H1 (cell line): ENCODE data around the gene SH3BP2. TPM values are rescaled to one million over a fixed set of nuclear protein-coding genes. Genes with fewer than 3 reads are reported as not detected.
A peak's percentile ranks its signal among the peaks of the same experiment; 100 is the strongest.

ENCODE experiments used
- CTCF ChIA-PET: fragments of 300-600 bp; sonication (Branson Sonifier 250); formaldehyde crosslinking; loops from one replicate; lab custom pipeline; 2021; ENCODE audit not compliant: partially characterized antibody; lab: Charles Lee
- POLR2A ChIA-PET: fragments of 300-600 bp; sonication (Branson Sonifier 250); formaldehyde crosslinking; loops from one replicate; lab custom pipeline; 2021; ENCODE audit warnings: inconsistent platforms; ENCODE audit not compliant: partially characterized antibody; lab: Charles Lee
- DNase-seq, 2 experiments: peaks; one replicate each; pipeline versions ENCODE4 v3.0.0 to v3.0.0-alpha.2; 2010 to 2022; ENCODE audit warnings: low spot score in 2 of 2, low read depth in 1 of 2, mixed read lengths in 1 of 2
- FAIRE-seq: peaks from 2 replicates; lab custom pipeline; 2011; peaks lifted over from hg19 to GRCh38; lab: Jason Lieb, UNC
- H2AFZ ChIP-seq: 2 replicates; pipeline ENCODE4 v1.8.1; 2012; ENCODE audit warnings: low read length, inconsistent platforms
- H2AK5ac ChIP-seq: 2 replicates; pipeline ENCODE4 v1.6.1; 2013; ENCODE audit warnings: low read depth, low read length
- H2BK120ac ChIP-seq: replicated peaks from 2 replicates; pipeline ENCODE3; 2013; ENCODE audit warnings: low read depth, low read length, inconsistent platforms
- H2BK12ac ChIP-seq: 2 replicates; pipeline ENCODE4 v1.6.1; 2013; ENCODE audit warnings: low read depth, low read length
- H2BK15ac ChIP-seq: 2 replicates; pipeline ENCODE4 v1.6.1; 2013; ENCODE audit warnings: low read length
- H2BK20ac ChIP-seq: 2 replicates; pipeline ENCODE4 v1.6.1; 2013; ENCODE audit warnings: low read length
- H2BK5ac ChIP-seq: 2 replicates; pipeline ENCODE4 v1.6.1; 2013; ENCODE audit warnings: low read depth, low read length
- H3K14ac ChIP-seq: 2 replicates; pipeline ENCODE4 v1.6.1; 2013; ENCODE audit warnings: inconsistent platforms; ENCODE audit not compliant: insufficient read length
- H3K18ac ChIP-seq: 2 replicates; pipeline ENCODE4 v1.6.1; 2013; ENCODE audit warnings: low read length; ENCODE audit errors: extremely low read depth
- H3K23ac ChIP-seq: 2 replicates; pipeline ENCODE4 v1.6.1; 2013; ENCODE audit warnings: inconsistent platforms; ENCODE audit not compliant: insufficient read length
- H3K23me2 ChIP-seq: 2 replicates; pipeline ENCODE4 v1.6.1; 2013; ENCODE audit warnings: low read depth, low read length
- H3K27ac ChIP-seq: 2 replicates; pipeline ENCODE4 v1.6.1; 2011; ENCODE audit warnings: low read depth, low read length, inconsistent platforms
- H3K27me3 ChIP-seq, 4 experiments: replicated peaks in 1 of 4; 1 replicate in 1 of 4; 2 replicates in 3 of 4; pipeline versions ENCODE4 v1.6.1 to v1.8.1; 2011 to 2013; ENCODE audit warnings: low read length in 3 of 4, mild to moderate bottlenecking in 3 of 4, inconsistent platforms in 2 of 4, mixed read lengths in 2 of 4, moderate library complexity in 1 of 4; ENCODE audit not compliant: control insufficient read depth in 3 of 4, insufficient read depth in 3 of 4; ENCODE audit errors: extremely low read depth in 1 of 4
- H3K36me3 ChIP-seq, 4 experiments: 2 replicates each; pipeline versions ENCODE4 v1.6.1 to v1.8.1; 2011 to 2013; ENCODE audit warnings: mild to moderate bottlenecking in 4 of 4, low read length in 3 of 4, moderate library complexity in 2 of 4, control low read depth in 1 of 4, inconsistent platforms in 1 of 4; ENCODE audit not compliant: insufficient read depth in 4 of 4, control insufficient read depth in 2 of 4
- H3K4ac ChIP-seq: replicated peaks from 2 replicates; pipeline ENCODE3; 2013; ENCODE audit warnings: low read length, low read depth, mixed read lengths, inconsistent platforms; ENCODE audit not compliant: insufficient read length
- H3K4me1 ChIP-seq, 4 experiments: replicated peaks in 1 of 4; 1 replicate in 1 of 4; 2 replicates in 3 of 4; pipeline versions ENCODE4 v1.6.1 to v1.8.1; 2011 to 2013; ENCODE audit warnings: low read length in 3 of 4, inconsistent platforms in 2 of 4, mixed read lengths in 1 of 4; ENCODE audit not compliant: insufficient read depth in 4 of 4, control insufficient read depth in 3 of 4
- H3K4me2 ChIP-seq, 2 experiments: 2 replicates each; pipeline versions ENCODE4 v1.6.1 to v1.8.1; 2011 to 2013; ENCODE audit warnings: low read depth in 2 of 2, low read length in 2 of 2, control low read depth in 1 of 2, inconsistent platforms in 1 of 2, mild to moderate bottlenecking in 1 of 2; ENCODE audit not compliant: insufficient read depth in 1 of 2
- H3K4me3 ChIP-seq, 4 experiments: fragments of 200-600, 300-600 bp in 1 of 4; sonication (generic), shearing (Covaris generic), sonication (Bioruptor Twin) in 1 of 4; 2 replicates each; pipeline versions ENCODE4 v1.5.1 to v1.8.1; 2011 to 2016; ENCODE audit warnings: low read length in 4 of 4, low read depth in 3 of 4, control low read depth in 2 of 4, inconsistent platforms in 2 of 4, mild to moderate bottlenecking in 2 of 4, mixed read lengths in 1 of 4, moderate library complexity in 1 of 4; ENCODE audit not compliant: insufficient read depth in 2 of 4; ENCODE audit errors: extremely low read depth in 1 of 4
- H3K56ac ChIP-seq: replicated peaks from 2 replicates; pipeline ENCODE3; 2013; ENCODE audit warnings: low read depth, mild to moderate bottlenecking, mixed read lengths, low read length, inconsistent platforms; ENCODE audit not compliant: insufficient read length
- H3K79me1 ChIP-seq: 2 replicates; pipeline ENCODE4 v1.6.1; 2013; ENCODE audit warnings: low read depth, low read length, control low read depth
- H3K79me2 ChIP-seq, 2 experiments: 2 replicates each; pipeline versions ENCODE4 v1.6.1 to v1.8.1; 2012 to 2013; ENCODE audit warnings: low read length in 2 of 2, mild to moderate bottlenecking in 2 of 2, inconsistent platforms in 1 of 2; ENCODE audit not compliant: insufficient read depth in 2 of 2, control insufficient read depth in 1 of 2
- H3K9ac ChIP-seq, 4 experiments: replicated peaks in 1 of 4; 1 replicate in 1 of 4; 2 replicates in 3 of 4; pipeline versions ENCODE4 v1.6.1 to v1.8.1; 2011 to 2013; ENCODE audit warnings: low read depth in 3 of 4, low read length in 3 of 4, control low read depth in 2 of 4, mild to moderate bottlenecking in 2 of 4, moderate library complexity in 2 of 4, inconsistent platforms in 1 of 4; ENCODE audit errors: extremely low read depth in 1 of 4
- H3K9me3 ChIP-seq, 2 experiments: 2 replicates each; pipeline versions ENCODE4 v1.6.1 to v1.8.1; 2012 to 2013; ENCODE audit warnings: mild to moderate bottlenecking in 2 of 2, moderate library complexity in 2 of 2, control low read depth in 1 of 2, inconsistent platforms in 1 of 2, low read depth in 1 of 2, low read length in 1 of 2, mixed read lengths in 1 of 2; ENCODE audit not compliant: insufficient read depth in 2 of 2
- H4K20me1 ChIP-seq, 2 experiments: replicated peaks in 1 of 2; 2 replicates each; pipeline versions ENCODE3 to v1.8.1; 2011 to 2013; ENCODE audit warnings: inconsistent platforms in 2 of 2, low read length in 2 of 2, mild to moderate bottlenecking in 1 of 2; ENCODE audit not compliant: insufficient read depth in 2 of 2, control insufficient read depth in 1 of 2
- H4K5ac ChIP-seq: 2 replicates; pipeline ENCODE4 v1.6.1; 2013; ENCODE audit warnings: low read length, low read depth, mixed read lengths, inconsistent platforms; ENCODE audit not compliant: insufficient read length
- H4K8ac ChIP-seq: 2 replicates; pipeline ENCODE4 v1.8.0; 2013; ENCODE audit warnings: mild to moderate bottlenecking, moderate library complexity, low read length, inconsistent platforms; ENCODE audit not compliant: insufficient read depth; ENCODE audit errors: extremely low read depth
- H4K91ac ChIP-seq: replicated peaks from 2 replicates; pipeline ENCODE3; 2013; ENCODE audit warnings: low read length, mixed read lengths, inconsistent platforms; ENCODE audit not compliant: insufficient read length
- BACH1 ChIP-seq: IDR thresholded peaks from 2 replicates; pipeline ENCODE4 v1.6.1; 2012; ENCODE audit warnings: low read length, improper control_type of control experiment
- EGR1 ChIP-seq: IDR thresholded peaks from 2 replicates; pipeline ENCODE4 v1.6.1; 2011; ENCODE audit warnings: low read depth, low read length, borderline replicate concordance
- EP300 ChIP-seq, 2 experiments: IDR thresholded peaks; 1 replicate in 1 of 2; 2 replicates in 1 of 2; pipeline ENCODE4 v1.6.1; 2011 to 2012; ENCODE audit warnings: low read depth in 2 of 2, low read length in 2 of 2, mild to moderate bottlenecking in 2 of 2, borderline replicate concordance in 1 of 2, inconsistent platforms in 1 of 2, moderate library complexity in 1 of 2
- HDAC6 ChIP-seq: IDR thresholded peaks from one replicate; pipeline ENCODE4 v1.7.1; 2012; ENCODE audit warnings: low read depth, mild to moderate bottlenecking, inconsistent platforms, low read length, moderate library complexity
- KDM1A ChIP-seq: fragments of 200-600, 300-600 bp; sonication (generic); IDR thresholded peaks from 2 replicates; pipeline ENCODE4 v1.7.1; 2016; ENCODE audit warnings: mild to moderate bottlenecking, low read length, borderline replicate concordance
- PHF8 ChIP-seq: fragments of 200-600 bp; sonication (generic); conservative IDR thresholded peaks from 2 replicates; pipeline ENCODE4 v1.7.1; 2012; ENCODE audit warnings: low read depth, mild to moderate bottlenecking, inconsistent platforms, low read length, moderate library complexity
- SIX5 ChIP-seq: IDR thresholded peaks from 2 replicates; pipeline ENCODE4 v1.6.1; 2011; ENCODE audit warnings: mild to moderate bottlenecking, low read depth, low read length
- SP2 ChIP-seq: IDR thresholded peaks from 2 replicates; pipeline ENCODE4 v1.6.1; 2012; ENCODE audit warnings: mild to moderate bottlenecking, low read length, inconsistent platforms
- SUZ12 ChIP-seq: fragments of 200-600 bp; sonication (generic); IDR thresholded peaks from 2 replicates; pipeline ENCODE4 v1.6.1; 2012; ENCODE audit warnings: mild to moderate bottlenecking, inconsistent platforms, low read length, moderate library complexity, mixed read lengths
- WGBS, 2 experiments: shearing (Covaris generic) in 1 of 2; methylation state at CpG; one replicate each; pipeline versions ENCODE4 v1.1.6 to v1.1.7; 2013 to 2015; ENCODE audit warnings: low lambda C conversion rate in 2 of 2, mixed read lengths in 2 of 2, inconsistent platforms in 1 of 2, low coverage in 1 of 2, missing lambda C conversion rate in 1 of 2; ENCODE audit not compliant: insufficient replicate concordance in 2 of 2, insufficient coverage in 1 of 2, insufficient read length in 1 of 2; ENCODE audit errors: extremely low coverage in 1 of 2, missing lambda C conversion rate in 1 of 2; 5-methylcytosine and 5-hydroxymethylcytosine counted together
- polyA plus RNA-seq, 7 experiments: library from polyadenylated mRNA; depleted of rRNA in 3 of 7; stranded (reverse) in 5 of 7; unstranded in 2 of 7; fragments of >200 nt in 5 of 7; fragments of 200-250 nt in 2 of 7; gene quantifications; 1 replicate in 5 of 7; 2 replicates in 1 of 7; 4 replicates in 1 of 7; pipeline versions ENCODE4 v1.2.1 to v1.2.3, GENCODE V29; 2011 to 2013; ENCODE audit warnings: missing spikeins in 2 of 7, mixed read lengths in 2 of 7
- total RNA-seq: library from RNA; stranded (reverse); fragmentation: NEBNext Ultra II Directional; extraction: Animal tissue kit (Norgen Biotek cat#: 25700); gene quantifications from 2 replicates; pipeline ENCODE4 v1.2.1, GENCODE V29; 2021
- TF ChIP-seq, protein P1 (sequence below): IDR thresholded peaks from 2 replicates; pipeline ENCODE4 v1.6.1; 2012; ENCODE audit warnings: inconsistent platforms
- TF ChIP-seq, protein P2 (sequence below): IDR thresholded peaks from 2 replicates; pipeline ENCODE4 v1.6.1; 2011; ENCODE audit warnings: low read depth, mild to moderate bottlenecking, low read length; ENCODE audit not compliant: insufficient read depth

Gene SH3BP2
- total and polyA plus RNA-seq, 2 of the 8 experiments (the other 6 are each of a cell fraction or from before 2014, with no cell fraction given) = 27.4 to 31.4 TPM

DNA sequence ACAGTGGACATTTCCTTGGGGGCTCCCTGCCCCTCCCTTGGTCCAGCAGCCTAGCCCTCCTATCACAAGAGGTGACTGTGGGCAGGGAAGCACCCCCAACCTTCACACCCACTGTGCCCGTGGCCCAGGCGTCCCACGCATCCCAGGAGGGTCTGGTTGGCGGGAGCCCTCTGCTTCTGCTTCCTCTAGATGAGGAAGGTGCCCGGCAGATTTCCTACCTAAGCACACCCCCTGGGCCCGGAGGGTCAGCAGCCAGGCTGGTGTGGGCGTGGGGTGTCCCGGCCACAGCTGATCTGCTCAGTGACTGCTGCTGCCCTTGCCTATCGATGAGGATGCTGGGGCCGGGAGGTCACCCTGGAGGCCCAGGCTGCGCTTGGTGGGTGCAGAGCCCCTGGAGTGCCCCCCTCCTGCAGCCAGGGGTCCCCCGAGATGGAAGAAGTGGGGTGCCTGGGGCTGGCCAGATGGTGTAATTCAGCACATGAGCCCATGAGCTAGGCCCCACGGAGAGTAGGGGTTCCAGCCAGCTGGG, 12.2 kb downstream of the SH3BP2 start:
- Histone ChIP-seq H3K56ac (no peak overlapping the region), H2BK5ac (0 out of 2 replicates have a peak overlapping the region, but pooled peaks have one; percentile 44), H3K23ac (no peak overlapping the region), H2BK12ac (no peak overlapping the region), H4K8ac (no peak overlapping the region), H3K79me2 (no peaks in the 10 kb centered on the region), H3K36me3 (no peaks in the 10 kb centered on the region), H3K18ac (no peak overlapping the region), H2BK15ac (no peak overlapping the region), H3K79me1 (no peaks in the 10 kb centered on the region), H3K9me3 (no peaks in the 10 kb centered on the region), H4K20me1 (peaks cover 0 to 3% of the 10 kb centered on the region in 2 experiments), H4K91ac (no peak overlapping the region), H3K27me3 (no peaks in the 10 kb centered on the region), H3K4ac (no peak overlapping the region), H2AK5ac (no peak overlapping the region), H3K27ac (no peak overlapping the region), H3K4me3 (no peak overlapping the region), H3K9ac (no peak overlapping the region), H2BK20ac (no peak overlapping the region), H3K23me2 (no peaks in the 10 kb centered on the region), H3K4me2 (no peak overlapping the region), H3K4me1 (peaks cover 0 to 15% (median 11%) of the 10 kb centered on the region in 4 experiments; a peak in 5 of 7 replicates), H4K5ac (no peak overlapping the region), H2BK120ac (no peak overlapping the region), H2AFZ (no peak overlapping the region), H3K14ac (no peak overlapping the region)
- 94% methylated on average over 12 of the region's 13 CpGs; no CpG with 5 or more reads in 1 of the 2 experiments for WGBS, 2 experiments
- CTCF ChIA-PET = interaction anchor here (0.7 kb wide), 1 partner anchor 8 kb away, joined by 3 read pairs; no protein-coding TSS in a partner anchor
- DNase-seq (no peak), FAIRE-seq (no peak)
- POLR2A ChIA-PET = interaction anchor here (1.3 to 2.8 kb wide), 5 partner anchors 8 to 43 kb away, joined by 3 to 19 read pairs (median 6); no protein-coding TSS in a partner anchor
- TF ChIP-seq HDAC6 (no peak), BACH1 (no peak), SUZ12 (no peak), PHF8 (no peak), KDM1A (no peak), EP300 (IDR thresholded peaks at IDR 0.05; ENCODE audit: borderline replicate concordance in 1 of 2, low read depth in 2 of 2, low read length in 2 of 2) (no peak), SIX5 (no peak), EGR1 (no peak), SP2 (no peak)
- TF ChIP-seq, protein P1, sequence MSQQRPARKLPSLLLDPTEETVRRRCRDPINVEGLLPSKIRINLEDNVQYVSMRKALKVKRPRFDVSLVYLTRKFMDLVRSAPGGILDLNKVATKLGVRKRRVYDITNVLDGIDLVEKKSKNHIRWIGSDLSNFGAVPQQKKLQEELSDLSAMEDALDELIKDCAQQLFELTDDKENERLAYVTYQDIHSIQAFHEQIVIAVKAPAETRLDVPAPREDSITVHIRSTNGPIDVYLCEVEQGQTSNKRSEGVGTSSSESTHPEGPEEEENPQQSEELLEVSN = no peak
- TF ChIP-seq, protein P2, sequence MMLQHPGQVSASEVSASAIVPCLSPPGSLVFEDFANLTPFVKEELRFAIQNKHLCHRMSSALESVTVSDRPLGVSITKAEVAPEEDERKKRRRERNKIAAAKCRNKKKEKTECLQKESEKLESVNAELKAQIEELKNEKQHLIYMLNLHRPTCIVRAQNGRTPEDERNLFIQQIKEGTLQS = no peak
